Ureter (tissue), 1 donor: ENCODE measurements around the gene SIX2. TPM values are rescaled to one million over a fixed set of nuclear protein-coding genes. Genes with fewer than 3 reads are reported as not detected.
A peak's percentile ranks its signal among the peaks of the same experiment; 100 is the strongest.

Experiments
- DNase-seq: peaks from one replicate; pipeline ENCODE4 v3.0.0-alpha.2; 2020; ENCODE audit warnings: low spot score
- total RNA-seq: library from RNA; stranded (reverse); gene quantifications from one replicate; pipeline ENCODE4 v1.2.4, GENCODE V29; 2023
- donor health status: DM: yes; HTN: yes; CAD: no.

Gene SIX2
- total RNA-seq, 1 donor from 2014 or later, result 1.2 TPM

GRCh38 chr2:44967056-44967455 is 42.2 kb downstream of the SIX2 start:
- no peak for DNase-seq

- DNase-seq, result no peak
Measured at GRCh38 chr2:44965684-44966083, 43.6 kb downstream of the SIX2 start.

GRCh38 chr2:44964752-44965236 is 44.5 kb downstream of the SIX2 start:
- no peak for DNase-seq

GRCh38 chr2:44962176-44962695 is 47.0 kb downstream of the SIX2 start:
- DNase-seq, result no peak

- no peak for DNase-seq
Measured at GRCh38 chr2:44960871-44961270, 48.4 kb downstream of the SIX2 start.

- DNase-seq, result no peak
Measured at GRCh38 chr2:44959855-44960254, 49.4 kb downstream of the SIX2 start.

GRCh38 chr2:44957656-44958327 is 51.5 kb downstream of the SIX2 start:
- DNase-seq, result no peak

GRCh38 chr2:44956843-44957242 is 52.4 kb downstream of the SIX2 start:
- DNase-seq, result no peak

- DNase-seq, result peak; percentile 77
Measured at GRCh38 chr2:44955593-44956392, 53.5 kb downstream of the SIX2 start.

Other genes starting within 250 kb of the SIX2 start
- not detected for gene SIX3, start 67.8 kb downstream of the SIX2 start, total RNA-seq